ENCODE data around the gene PITPNM2. TPM values are rescaled to one million over a fixed set of nuclear protein-coding genes. Genes with fewer than 3 reads are reported as not detected.

Gene PITPNM2
- total and polyA plus RNA-seq, 9 donors = 11.1 to 71.8 (median 31.0) TPM

GRCh38 chr12:123149501-123150274 is 1.2 kb downstream of the PITPNM2 start:
- DNase-seq = peak; percentile 46 to 55 (median 48)
- intact Hi-C loops (cut with DNase I) = loop anchor here (2.0 to 5.0 kb wide), 6 partner anchors 37 to 167 kb away; partner anchors contain the start of genes ARL6IP4 (in 3 of the 4), MPHOSPH9 (in 1 of the 4) and MTRFR (in 1 of the 4)

GRCh38 chr12:123149088-123149487 is 1.8 kb downstream of the PITPNM2 start:
- Histone ChIP-seq H3K4me1 (ENCODE audit: insufficient read depth) (peaks cover 17% of the 10 kb centered on the region), H3K27me3 (no peaks in the 10 kb centered on the region), H3K36me3 (no peaks in the 10 kb centered on the region), H3K4me3 (peak overlapping the region; percentile 90), H3K27ac (peak overlapping the region; percentile 95 to 98), H3K9me3 (no peaks in the 10 kb centered on the region)
- TF ChIP-seq EP300 (IDR thresholded peaks at IDR 0.05) (no peak), POLR2A (IDR thresholded peaks at IDR 0.05) (no peak)
- peak in 2 of 5 donors; percentile 27 to 48 for DNase-seq
- 34 to 46% (median 36%) methylated on average over 3 of the region's 3 CpGs for WGBS, 3 donors
- intact Hi-C loops (cut with DNase I) = loop anchor here in 3 of 4 donors (5.0 kb wide), 3 partner anchors 37 to 107 kb away; no protein-coding TSS in a partner anchor

More at GRCh38 chr12:123149501-123150274, 1.2 kb downstream of the PITPNM2 start:
- Histone ChIP-seq H3K27ac (peak overlapping the region; percentile 95 to 98), H3K36me3 (no peaks in the 10 kb centered on the region), H3K27me3 (no peaks in the 10 kb centered on the region), H3K9me3 (no peaks in the 10 kb centered on the region), H3K4me1 (ENCODE audit: insufficient read depth) (peaks cover 17% of the 10 kb centered on the region), H3K4me3 (peak overlapping the region; percentile 90)
- WGBS, 3 donors = 18 to 25% (median 19%) methylated on average over 22 of the region's 22 CpGs
- TF ChIP-seq CTCF (IDR thresholded peaks at IDR 0.05) = peak in 1 of 3 donors; percentile 12
- TF ChIP-seq POLR2A (IDR thresholded peaks at IDR 0.05) = no peak

- Histone ChIP-seq H3K9me3 (no peaks in the 10 kb centered on the region), H3K27me3 (no peaks in the 10 kb centered on the region), H3K27ac (peak overlapping the region in 1 of 2 donors; percentile 98), H3K4me3 (no peak overlapping the region), H3K4me1 (ENCODE audit: insufficient read depth) (peaks cover 18% of the 10 kb centered on the region), H3K36me3 (no peaks in the 10 kb centered on the region)
- no peak for DNase-seq
- WGBS, 3 donors = 72 to 77% (median 74%) methylated on average over 5 of the region's 5 CpGs
- intact Hi-C loops (cut with DNase I) = loop anchor here in 3 of 4 donors (5.0 kb wide), 3 partner anchors 36 to 106 kb away; no protein-coding TSS in a partner anchor
- TF ChIP-seq EP300 (IDR thresholded peaks at IDR 0.05) = no peak
- TF ChIP-seq POLR2A (IDR thresholded peaks at IDR 0.05) = no peak
- no peak for TF ChIP-seq CTCF (IDR thresholded peaks at IDR 0.05)
Measured at GRCh38 chr12:123148655-123149054, 2.2 kb downstream of the PITPNM2 start.

- TF ChIP-seq CTCF (IDR thresholded peaks at IDR 0.05) = no peak
- Histone ChIP-seq H3K9me3 (no peaks in the 10 kb centered on the region), H3K4me3 (no peak overlapping the region), H3K27ac (peak overlapping the region in 1 of 2 donors; percentile 98), H3K27me3 (no peaks in the 10 kb centered on the region), H3K36me3 (no peaks in the 10 kb centered on the region), H3K4me1 (ENCODE audit: insufficient read depth) (peaks cover 22% of the 10 kb centered on the region)
- no peak for DNase-seq
- intact Hi-C loops (cut with DNase I) = loop anchor here in 3 of 4 donors (5.0 kb wide), 3 partner anchors 36 to 106 kb away; no protein-coding TSS in a partner anchor
- 71 to 74% (median 73%) methylated on average over 9 of the region's 9 CpGs for WGBS, 3 donors
Measured at GRCh38 chr12:123148223-123148622, 2.7 kb downstream of the PITPNM2 start.
